Measurements from ENCODE around the gene RAB20. TPM values are rescaled to one million over a fixed set of nuclear protein-coding genes. Genes with fewer than 3 reads are reported as not detected.

Gene RAB20
- polyA plus RNA-seq, 1 experiment = 2.2 TPM

DNA sequence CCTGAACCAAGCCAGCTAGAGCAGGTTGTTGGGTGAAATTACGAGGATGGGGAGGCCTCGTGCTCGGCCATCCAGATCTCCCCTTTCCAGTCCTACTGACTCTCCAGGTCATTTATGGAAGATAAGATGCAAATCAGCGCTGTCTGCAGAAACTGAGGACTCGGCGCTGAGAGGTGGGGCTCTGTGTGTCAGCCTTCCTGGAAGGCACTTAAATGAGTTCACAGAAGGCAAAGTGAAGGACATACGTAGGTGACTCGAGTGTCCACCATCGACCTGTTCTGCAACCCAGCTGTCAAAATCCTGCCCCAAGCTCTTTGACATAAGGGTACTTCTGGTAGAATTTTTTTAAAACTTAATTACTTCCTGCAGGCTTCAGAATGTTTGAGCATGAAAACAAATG, 86.4 kb downstream of the RAB20 start:
- Histone ChIP-seq H3K9me3 (ENCODE audit: control insufficient read depth, insufficient read depth, low read length) (no peaks in the 10 kb centered on the region), H3K4me3 (ENCODE audit: low read depth, low read length) (no peak overlapping the region), H3K27ac (ENCODE audit: low read depth, low read length) (peak overlapping the region; percentile 11), H3K27me3 (ENCODE audit: control insufficient read depth, insufficient read depth, low read length) (no peaks in the 10 kb centered on the region)
- ChIA-PET CTCF (interaction anchor here (1.1 kb wide), 1 partner anchor 20 kb away, joined by 3 read pairs; no protein-coding TSS in a partner anchor), POLR2A (no interaction called here)
- DNase-seq (ENCODE audit: low read depth, low spot score) = no peak
- no peak for TF ChIP-seq CTCF (IDR thresholded peaks at IDR 0.05; ENCODE audit: low read depth, low read length)

DNA sequence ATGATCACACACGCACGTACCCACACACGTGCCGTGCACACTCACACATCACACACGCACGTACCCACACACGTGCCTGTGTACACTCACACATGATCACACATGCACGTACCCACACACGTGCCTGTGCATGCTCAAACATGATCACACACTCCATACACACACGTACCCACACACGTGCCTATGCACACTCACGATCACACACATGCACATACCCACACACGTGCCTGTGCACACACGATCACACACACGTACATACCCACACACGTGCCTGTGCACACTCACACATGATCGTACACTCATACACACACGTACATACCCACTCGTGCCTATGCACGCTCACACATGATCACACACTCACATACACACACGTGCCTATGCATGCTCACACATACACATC, 86.8 kb downstream of the RAB20 start:
- Histone ChIP-seq H3K4me3 (ENCODE audit: low read depth, low read length) (no peak overlapping the region), H3K9me3 (ENCODE audit: control insufficient read depth, insufficient read depth, low read length) (no peaks in the 10 kb centered on the region), H3K27me3 (ENCODE audit: control insufficient read depth, insufficient read depth, low read length) (no peaks in the 10 kb centered on the region), H3K27ac (ENCODE audit: low read depth, low read length) (peak overlapping the region; percentile 11)
- no peak for TF ChIP-seq CTCF (IDR thresholded peaks at IDR 0.05; ENCODE audit: low read depth, low read length)
- POLR2A ChIA-PET = no interaction called here
- CTCF ChIA-PET = interaction anchor here (1.1 to 1.2 kb wide), 2 partner anchors 19 kb away, joined by 3 read pairs; no protein-coding TSS in a partner anchor
- DNase-seq (ENCODE audit: low read depth, low spot score) = no peak

Other genes with a start within 250 kb of the RAB20 start
- gene NAXD, start 53.8 kb upstream of the RAB20 start, polyA plus RNA-seq (2011; rRNA removed) = 33.3 and 35.0 TPM in 2 replicates
- 49.7 and 51.5 TPM in 2 replicates for gene CARS2, start 144.4 kb upstream of the RAB20 start, polyA plus RNA-seq (2011; rRNA removed)
- 8.7 TPM in 2 replicates for gene ING1, start 152.0 kb upstream of the RAB20 start, polyA plus RNA-seq (2011; rRNA removed)